ENCODE data around the gene RAI1.

Gene RAI1

DNA sequence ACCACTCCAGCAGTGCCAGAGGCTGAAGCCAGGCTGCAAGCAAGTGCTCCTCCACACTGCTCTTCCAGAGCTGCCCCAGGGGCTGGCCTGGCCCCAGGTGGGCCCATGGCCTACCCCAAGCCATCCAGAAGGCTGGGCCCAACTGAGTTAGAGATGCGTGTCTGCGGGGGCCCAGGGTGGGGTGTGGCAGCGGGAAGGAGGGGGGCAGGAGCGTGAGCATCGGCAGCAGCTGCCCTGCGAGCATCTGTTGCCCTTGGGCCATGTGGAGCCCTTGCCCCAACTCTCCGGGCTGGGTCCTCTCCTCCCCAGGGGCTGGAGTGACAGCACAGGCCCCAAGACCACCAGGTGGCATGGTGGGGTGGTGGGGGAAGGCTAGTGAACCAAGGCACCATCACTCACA is 162.8 kb downstream of the RAI1 start:
- DNase-seq (ENCODE audit: low read depth, low spot score): no peak

GRCh38 chr17:17844500-17844899 is 163.2 kb downstream of the RAI1 start:
- DNase-seq (ENCODE audit: low read depth, low spot score): no peak

GRCh38 chr17:17845046-17845775 is 164.0 kb downstream of the RAI1 start:
- no peak for DNase-seq (ENCODE audit: low read depth, low spot score)

GRCh38 chr17:17846003-17846402 is 164.7 kb downstream of the RAI1 start:
- no peak for DNase-seq (ENCODE audit: low read depth, low spot score)

DNA sequence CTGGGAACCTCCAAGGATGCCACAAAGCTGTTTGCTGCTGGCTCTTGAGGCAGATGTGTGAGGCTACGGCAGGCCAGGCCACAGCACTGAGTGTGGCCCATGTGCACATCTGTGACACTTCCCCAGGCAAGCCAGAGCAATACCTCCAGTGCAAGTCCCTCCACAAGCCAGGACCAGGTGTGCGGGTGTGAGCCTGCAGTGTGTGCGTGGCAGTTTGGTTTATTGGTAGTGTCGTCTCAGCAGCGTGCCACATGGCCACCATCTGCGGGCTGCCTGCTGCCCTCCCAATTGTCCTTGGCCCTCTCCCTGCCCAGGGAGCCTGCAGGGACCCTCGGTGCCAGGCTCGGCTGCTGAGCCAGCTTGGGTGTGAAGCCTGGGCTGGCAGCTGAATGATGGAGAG is 165.4 kb downstream of the RAI1 start:
- no peak for DNase-seq (ENCODE audit: low read depth, low spot score)

GRCh38 chr17:17847118-17847689 is 165.9 kb downstream of the RAI1 start:
- DNase-seq (ENCODE audit: low read depth, low spot score): no peak

- DNase-seq (ENCODE audit: low read depth, low spot score): no peak
Measured at GRCh38 chr17:17847726-17848125, 166.5 kb downstream of the RAI1 start.

GRCh38 chr17:17848311-17849082 is 167.2 kb downstream of the RAI1 start:
- DNase-seq (ENCODE audit: low read depth, low spot score): no peak

DNA sequence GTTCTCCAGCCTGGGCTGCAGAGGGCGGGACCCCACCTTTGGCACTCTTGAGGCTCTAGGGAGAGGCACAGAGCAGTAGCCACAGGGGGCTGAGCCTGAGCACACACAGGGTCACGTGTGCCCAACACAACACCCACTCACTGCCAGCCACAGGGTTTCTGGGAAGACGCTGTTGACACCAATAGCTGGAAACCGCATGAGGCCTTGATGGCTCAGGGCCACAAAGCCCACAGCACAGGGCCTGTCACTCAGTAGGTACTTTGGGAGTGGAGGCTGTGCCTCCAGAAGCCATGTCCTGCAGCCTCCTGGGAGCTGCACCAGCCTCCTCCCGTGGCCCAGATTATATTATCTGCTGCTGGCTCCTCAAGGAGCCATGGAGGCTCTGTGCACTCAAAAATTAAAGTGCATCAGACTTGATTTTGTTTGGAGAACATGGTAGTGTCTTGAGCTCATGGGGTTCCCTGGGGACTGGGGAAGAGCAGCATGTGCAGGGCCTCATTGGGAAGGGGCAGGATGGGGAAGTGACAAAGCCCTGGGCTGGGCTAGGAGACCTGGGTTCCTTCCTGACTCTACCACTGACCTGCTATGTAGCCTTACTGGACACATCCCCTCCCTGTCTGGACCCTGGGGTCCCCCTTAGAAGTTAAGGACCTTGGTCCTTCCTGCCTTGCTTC is 168.0 kb downstream of the RAI1 start:
- peak; percentile 63 for DNase-seq (ENCODE audit: low read depth, low spot score)

DNA sequence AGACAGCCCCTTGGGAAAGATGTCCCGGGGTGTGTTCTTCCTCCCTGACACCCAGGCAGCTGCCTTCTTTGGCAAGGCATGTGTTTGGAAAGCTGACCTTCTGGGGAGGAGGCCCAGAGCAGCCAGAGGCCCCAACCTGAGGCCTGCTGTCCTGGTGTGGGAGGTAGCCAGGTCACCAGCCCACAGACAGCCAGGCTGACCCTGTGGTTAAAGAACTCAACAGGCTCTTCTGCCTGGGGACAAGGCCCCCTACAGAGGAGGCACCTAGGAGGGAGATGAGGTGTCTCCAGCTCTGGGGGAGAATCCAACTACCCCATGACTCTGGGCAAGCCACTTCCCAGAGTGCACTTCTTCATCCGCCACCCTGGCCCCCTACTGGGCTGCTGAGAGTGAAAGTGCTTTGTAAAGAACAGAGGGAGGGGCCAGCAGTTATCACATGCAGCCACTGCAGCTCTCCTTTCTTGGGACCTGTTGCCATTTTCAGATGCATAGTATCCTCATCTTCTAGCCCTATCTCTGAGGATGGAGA is 168.7 kb downstream of the RAI1 start:
- DNase-seq (ENCODE audit: low read depth, low spot score): peak; percentile 25

DNA sequence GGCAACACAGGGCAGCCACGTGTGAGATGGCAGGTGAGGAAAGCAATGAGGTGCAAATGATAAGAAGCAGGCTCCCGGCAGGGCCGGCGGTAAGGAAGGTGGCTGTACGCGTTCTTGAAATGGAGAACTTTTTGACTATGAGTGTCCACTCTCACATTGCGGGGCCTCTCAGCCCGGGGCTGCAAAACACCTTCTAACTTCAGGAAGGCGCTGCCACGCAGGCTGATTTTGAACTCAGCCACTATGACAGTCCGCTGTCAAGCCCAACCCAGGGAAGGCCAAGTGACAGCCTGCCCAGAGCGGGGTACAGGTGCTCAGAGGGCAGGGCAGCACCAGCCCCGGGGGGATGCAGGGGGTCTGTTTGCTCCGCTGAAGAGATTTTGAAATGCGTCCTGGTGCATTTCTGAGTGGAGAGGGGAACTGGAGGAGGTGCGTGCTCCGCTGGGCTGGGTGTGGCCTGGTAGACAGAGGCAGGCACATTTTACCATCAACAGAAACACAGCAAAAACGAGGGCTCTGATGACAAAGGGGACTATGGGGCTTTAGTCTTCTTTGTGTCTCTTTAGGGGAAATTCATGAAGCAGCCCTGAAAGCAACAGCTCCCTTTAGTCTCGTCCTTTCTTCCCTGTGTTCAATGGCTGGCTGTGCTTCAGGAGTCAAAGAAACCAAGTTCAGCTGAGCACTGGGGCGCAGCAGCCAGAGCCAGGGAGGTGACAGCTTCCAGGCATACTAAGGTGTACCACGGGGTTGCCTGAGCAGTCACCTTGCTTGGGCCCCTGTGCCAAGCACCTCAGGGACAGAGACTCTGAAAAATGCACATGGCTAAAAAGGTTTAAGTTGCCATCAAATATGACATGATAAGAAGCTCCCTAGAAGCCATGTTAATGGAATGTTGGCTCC is 170.1 kb downstream of the RAI1 start:
- DNase-seq (ENCODE audit: low read depth, low spot score): no peak

GRCh38 chr17:17852930-17853329 is 171.7 kb downstream of the RAI1 start:
- no peak for DNase-seq (ENCODE audit: low read depth, low spot score)

DNA sequence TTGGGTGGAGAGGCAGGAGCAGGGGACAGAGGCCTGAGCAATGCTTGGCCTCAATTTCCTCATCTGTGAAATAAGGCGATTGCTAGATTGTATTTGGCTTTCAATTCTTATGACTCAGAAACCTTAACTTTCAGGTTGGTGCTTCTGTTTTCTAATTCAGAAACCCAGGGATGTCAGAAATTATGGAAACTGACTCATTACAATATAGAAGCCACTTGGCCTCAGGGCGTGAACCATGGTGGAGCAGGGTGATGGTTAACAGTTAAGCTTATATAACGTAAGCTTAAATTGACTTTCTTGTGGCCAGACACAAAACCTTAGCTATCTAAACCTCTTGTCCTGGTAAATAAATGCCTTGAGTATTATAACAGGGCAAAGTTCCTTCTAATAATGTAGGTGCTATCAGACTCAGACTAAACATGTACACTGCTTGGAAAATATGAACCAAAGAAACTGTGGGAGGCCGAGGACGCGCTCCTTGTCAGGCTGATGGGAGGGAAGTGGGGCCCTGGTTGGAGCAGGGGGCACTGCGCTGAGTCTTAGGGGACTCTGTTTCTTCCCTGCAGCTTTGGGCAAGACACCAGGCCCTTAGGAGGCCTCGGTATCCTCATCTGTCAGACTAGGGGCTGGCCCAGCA is 172.7 kb downstream of the RAI1 start:
- DNase-seq (ENCODE audit: low read depth, low spot score): no peak

DNA sequence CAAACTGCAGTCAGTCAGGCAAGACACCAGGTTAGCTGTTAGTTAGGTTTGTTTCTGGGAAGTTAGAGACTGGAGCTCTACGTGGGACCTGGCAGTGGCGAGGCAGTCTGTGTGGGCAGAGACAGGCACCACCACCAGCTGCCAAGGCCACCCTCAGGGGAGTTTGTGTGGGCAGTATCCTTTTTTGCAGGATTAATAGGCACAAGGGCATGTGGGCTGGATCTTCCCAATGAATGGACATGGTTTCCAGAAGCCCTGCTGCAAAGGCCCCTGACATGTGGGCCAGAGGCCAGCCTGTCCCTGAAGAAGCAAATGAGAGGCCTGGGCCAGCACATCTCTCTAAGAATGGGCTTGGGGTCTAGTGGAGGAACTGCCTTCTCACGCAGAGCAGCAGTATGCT is 174.7 kb downstream of the RAI1 start:
- DNase-seq (ENCODE audit: low read depth, low spot score): no peak

- no peak for DNase-seq (ENCODE audit: low read depth, low spot score)
Measured at GRCh38 chr17:17856386-17856785, 175.1 kb downstream of the RAI1 start.

GRCh38 chr17:17857496-17857895 is 176.2 kb downstream of the RAI1 start:
- DNase-seq (ENCODE audit: low read depth, low spot score): no peak

DNA sequence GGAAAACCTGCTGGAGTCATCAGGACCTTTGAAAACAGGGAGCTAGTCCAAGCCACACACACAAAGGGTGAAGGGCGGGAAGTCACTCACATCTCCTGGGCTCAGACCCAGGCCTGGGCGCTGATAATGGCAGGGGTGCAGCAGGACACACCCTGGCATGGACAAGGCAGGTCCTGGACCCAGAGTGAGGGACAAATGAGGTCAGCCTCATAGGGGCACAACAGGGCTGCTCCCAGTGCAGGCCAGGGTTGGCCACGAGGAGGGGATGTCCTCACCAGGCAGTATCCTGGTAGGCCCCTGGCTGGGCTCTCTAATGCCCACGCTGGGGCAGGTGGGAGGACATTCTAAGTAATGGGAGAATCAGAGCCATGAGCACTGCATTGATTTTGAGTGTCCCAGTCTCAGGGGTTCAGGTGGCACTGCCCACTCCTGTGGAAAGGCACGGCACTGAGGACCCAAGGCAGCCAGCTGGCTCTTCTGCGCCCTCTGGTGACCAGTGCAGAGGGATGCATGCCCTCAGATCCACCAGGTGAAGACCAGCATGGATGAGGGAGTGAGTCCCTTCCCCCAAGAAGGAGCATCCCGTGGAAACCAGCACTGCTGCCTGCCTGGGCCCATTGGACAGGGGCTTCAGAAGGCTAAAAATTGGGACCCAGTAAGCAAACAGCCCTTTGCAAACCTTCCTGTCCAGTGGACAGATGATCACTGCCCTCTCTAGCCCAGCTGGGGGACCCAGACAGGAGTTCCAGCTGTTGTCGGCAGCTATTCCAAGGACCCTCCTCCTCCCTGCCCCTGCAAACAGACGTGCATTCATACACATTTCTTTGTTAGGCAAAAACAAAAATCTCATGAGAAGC is 178.9 kb downstream of the RAI1 start:
- peak; percentile 46 for DNase-seq (ENCODE audit: low read depth, low spot score)

DNA sequence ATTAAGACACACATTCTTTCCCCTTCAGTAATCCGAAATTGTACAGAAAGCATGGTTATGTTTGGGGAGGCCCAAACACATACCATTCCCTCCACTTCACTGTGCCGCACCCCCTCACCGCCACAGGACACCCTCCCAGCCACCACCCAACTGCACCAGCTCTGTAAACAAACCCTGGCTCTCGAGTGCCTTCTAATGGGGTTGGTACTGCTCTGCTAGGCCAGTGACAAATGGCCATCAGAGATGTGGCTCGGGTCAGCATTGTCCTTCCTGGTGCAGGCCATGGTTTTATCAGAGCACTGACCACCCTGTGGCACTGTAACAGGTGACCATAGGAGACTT is 179.5 kb downstream of the RAI1 start:
- DNase-seq (ENCODE audit: low read depth, low spot score): no peak

All from activated naive CD8-positive, alpha-beta T cell treated with anti-CD3 and anti-CD28 coated beads, Interleukin-2, amount 50 U/mL, for 16 hours (primary cell).